HEK293 (cell line): Measurements from ENCODE around the gene LRRTM4.

ENCODE experiments used
- CTCF ChIA-PET: fragments of 350-600 bp; formaldehyde crosslinking; extraction: SDS; loops from one replicate; lab custom pipeline; 2021; ENCODE audit warnings: antibody characterized with exemption; lab: Yijun Ruan, JAX
- POLR2A ChIA-PET: fragments of 300-600 bp; formaldehyde crosslinking; extraction: SDS; loops from one replicate; lab custom pipeline; 2020; ENCODE audit warnings: antibody characterized with exemption, inconsistent platforms; lab: Yijun Ruan, JAX
- H3K27ac ChIP-seq: fragments of 200-500 bp; sonication (Bioruptor generic); 2 replicates; pipeline ENCODE4 v1.5.1; 2014; ENCODE audit warnings: low read depth, low read length, control low read depth, inconsistent platforms; ENCODE audit errors: extremely low read depth
- H3K36me3 ChIP-seq, 2 experiments: fragments of 200-500 bp in 1 of 2; sonication (Bioruptor generic) in 1 of 2; 1 replicate in 1 of 2; 2 replicates in 1 of 2; pipeline ENCODE4 v1.5.1; 2014 to 2017; ENCODE audit warnings: inconsistent platforms in 2 of 2, low read length in 2 of 2; ENCODE audit not compliant: control insufficient read depth in 2 of 2, insufficient read depth in 1 of 2
- H3K4me1 ChIP-seq: fragments of 200-500 bp; sonication (Bioruptor generic); 2 replicates; pipeline ENCODE4 v1.5.1; 2014; ENCODE audit warnings: mild to moderate bottlenecking, low read length, inconsistent platforms; ENCODE audit not compliant: control insufficient read depth, insufficient read depth
- H3K4me3 ChIP-seq: 2 replicates; pipeline ENCODE4 v1.5.1; 2011; ENCODE audit warnings: low read depth, mild to moderate bottlenecking, control low read depth, low read length, moderate library complexity
- H3K9me3 ChIP-seq: fragments of 200-500 bp; sonication (Bioruptor generic); 2 replicates; pipeline ENCODE4 v1.5.1; 2014; ENCODE audit warnings: low read depth, low read length, inconsistent platforms; ENCODE audit not compliant: control insufficient read depth, insufficient read depth
- KLF7 ChIP-seq: fragments of 450-650 bp; formaldehyde crosslinking; IDR thresholded peaks from 2 replicates; pipeline ENCODE4 v1.5.1; 2016; ENCODE audit warnings: missing biosample characterization, missing genetic modification characterization, borderline replicate concordance
- TRIM28 ChIP-seq: IDR thresholded peaks from 2 replicates; pipeline ENCODE4 v1.6.1; 2011; ENCODE audit warnings: low read length, control low read depth, borderline replicate concordance
- ZBTB17 ChIP-seq: fragments of 450-650 bp; formaldehyde crosslinking; IDR thresholded peaks from 2 replicates; pipeline ENCODE4 v1.5.1; 2016; ENCODE audit warnings: missing biosample characterization, missing genetic modification characterization
- ZFP37 ChIP-seq: fragments of 450-650 bp; formaldehyde crosslinking; IDR thresholded peaks from 2 replicates; pipeline ENCODE4 v1.5.1; 2016; ENCODE audit warnings: missing biosample characterization, missing genetic modification characterization
- ZNF10 ChIP-seq: fragments of 450-650 bp; formaldehyde crosslinking; IDR thresholded peaks from 2 replicates; pipeline ENCODE4 v1.5.1; 2017; ENCODE audit warnings: missing biosample characterization, missing genetic modification characterization
- ZNF138 ChIP-seq: fragments of 450-650 bp; formaldehyde crosslinking; IDR thresholded peaks from 2 replicates; pipeline ENCODE4 v1.5.1; 2016; ENCODE audit warnings: missing biosample characterization, missing genetic modification characterization, borderline replicate concordance
- ZNF16 ChIP-seq: fragments of 450-650 bp; formaldehyde crosslinking; IDR thresholded peaks from 2 replicates; pipeline ENCODE4 v1.5.1; 2016; ENCODE audit warnings: low read depth, missing biosample characterization, missing genetic modification characterization
- ZNF214 ChIP-seq: fragments of 450-650 bp; formaldehyde crosslinking; IDR thresholded peaks from 2 replicates; pipeline ENCODE4 v1.5.1; 2017; ENCODE audit warnings: missing biosample characterization, mild to moderate bottlenecking, missing genetic modification characterization, borderline replicate concordance
- ZNF248 ChIP-seq: fragments of 450-650 bp; formaldehyde crosslinking; IDR thresholded peaks from 2 replicates; pipeline ENCODE4 v1.5.1; 2017; ENCODE audit warnings: missing biosample characterization, missing genetic modification characterization
- ZNF354C ChIP-seq: fragments of 450-650 bp; formaldehyde crosslinking; IDR thresholded peaks from 2 replicates; pipeline ENCODE4 v1.5.1; 2016; ENCODE audit warnings: missing biosample characterization, missing genetic modification characterization, low read depth, borderline replicate concordance
- ZNF404 ChIP-seq: fragments of 450-650 bp; formaldehyde crosslinking; IDR thresholded peaks from 2 replicates; pipeline ENCODE4 v1.5.1; 2017; ENCODE audit warnings: missing biosample characterization, missing genetic modification characterization
- ZNF530 ChIP-seq: fragments of 450-650 bp; formaldehyde crosslinking; IDR thresholded peaks from 2 replicates; pipeline ENCODE4 v1.5.1; 2016; ENCODE audit warnings: low read depth, missing biosample characterization, missing genetic modification characterization
- ZNF555 ChIP-seq: fragments of 450-650 bp; formaldehyde crosslinking; conservative IDR thresholded peaks from 2 replicates; pipeline ENCODE4 v1.5.1; 2017; ENCODE audit warnings: missing biosample characterization, mild to moderate bottlenecking, missing genetic modification characterization, inconsistent platforms
- ZNF776 ChIP-seq: fragments of 450-650 bp; formaldehyde crosslinking; IDR thresholded peaks from 2 replicates; pipeline ENCODE4 v1.5.0; 2017; ENCODE audit warnings: missing biosample characterization, missing genetic modification characterization, borderline replicate concordance
- TF ChIP-seq, protein P1 (sequence below): fragments of 450-650 bp; formaldehyde crosslinking; IDR thresholded peaks from 2 replicates; pipeline ENCODE4 v1.5.1; 2016; ENCODE audit warnings: missing biosample characterization, missing genetic modification characterization
- TF ChIP-seq, protein P2 (sequence below): fragments of 450-650 bp; formaldehyde crosslinking; IDR thresholded peaks from 2 replicates; pipeline ENCODE4 v1.5.1; 2016; ENCODE audit warnings: missing biosample characterization, missing genetic modification characterization
- TF ChIP-seq, protein P3 (sequence below): fragments of 450-650 bp; formaldehyde crosslinking; IDR thresholded peaks from 2 replicates; pipeline ENCODE4 v1.5.1; 2016; ENCODE audit warnings: missing biosample characterization, missing genetic modification characterization

The LRRTM4 gene

DNA sequence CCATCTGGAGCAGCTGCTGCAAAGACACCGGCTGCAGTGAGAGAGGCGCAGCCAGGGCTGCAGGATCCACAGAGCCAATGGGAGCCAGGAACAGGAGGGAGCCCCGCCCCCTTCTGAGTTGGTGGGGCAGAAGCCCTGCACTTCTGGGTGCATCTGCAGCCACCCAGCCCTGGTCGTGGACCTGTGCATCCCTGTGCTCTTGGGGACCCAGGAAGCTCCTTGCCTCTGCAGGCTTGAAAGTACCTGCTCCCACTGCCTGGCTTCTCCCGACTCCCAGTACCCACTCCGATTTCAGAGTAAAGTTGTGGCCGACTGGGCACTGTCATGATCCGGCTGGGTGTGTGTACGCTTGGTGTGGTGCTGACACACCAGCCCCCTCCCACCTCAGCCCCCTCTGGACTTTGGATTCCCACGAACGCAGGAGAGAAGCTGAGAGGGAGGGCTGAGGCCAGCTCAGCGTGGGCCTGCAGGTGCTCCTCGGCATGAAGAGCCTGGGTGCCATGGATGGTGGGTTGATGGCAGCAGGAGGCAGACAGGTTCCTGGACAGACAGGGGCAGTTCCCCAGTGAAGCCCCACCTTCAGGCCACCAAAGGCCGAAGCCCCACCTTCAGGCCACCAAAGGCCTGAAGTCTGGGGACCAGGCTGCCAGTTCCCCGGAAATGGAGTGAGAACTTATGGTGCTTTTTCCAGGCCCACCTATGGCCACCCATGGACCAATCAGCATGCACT lies 34.9 kb downstream of the LRRTM4 start:
- H3K4me3 ChIP-seq: no peak overlapping the region
- TF ChIP-seq, protein P1, sequence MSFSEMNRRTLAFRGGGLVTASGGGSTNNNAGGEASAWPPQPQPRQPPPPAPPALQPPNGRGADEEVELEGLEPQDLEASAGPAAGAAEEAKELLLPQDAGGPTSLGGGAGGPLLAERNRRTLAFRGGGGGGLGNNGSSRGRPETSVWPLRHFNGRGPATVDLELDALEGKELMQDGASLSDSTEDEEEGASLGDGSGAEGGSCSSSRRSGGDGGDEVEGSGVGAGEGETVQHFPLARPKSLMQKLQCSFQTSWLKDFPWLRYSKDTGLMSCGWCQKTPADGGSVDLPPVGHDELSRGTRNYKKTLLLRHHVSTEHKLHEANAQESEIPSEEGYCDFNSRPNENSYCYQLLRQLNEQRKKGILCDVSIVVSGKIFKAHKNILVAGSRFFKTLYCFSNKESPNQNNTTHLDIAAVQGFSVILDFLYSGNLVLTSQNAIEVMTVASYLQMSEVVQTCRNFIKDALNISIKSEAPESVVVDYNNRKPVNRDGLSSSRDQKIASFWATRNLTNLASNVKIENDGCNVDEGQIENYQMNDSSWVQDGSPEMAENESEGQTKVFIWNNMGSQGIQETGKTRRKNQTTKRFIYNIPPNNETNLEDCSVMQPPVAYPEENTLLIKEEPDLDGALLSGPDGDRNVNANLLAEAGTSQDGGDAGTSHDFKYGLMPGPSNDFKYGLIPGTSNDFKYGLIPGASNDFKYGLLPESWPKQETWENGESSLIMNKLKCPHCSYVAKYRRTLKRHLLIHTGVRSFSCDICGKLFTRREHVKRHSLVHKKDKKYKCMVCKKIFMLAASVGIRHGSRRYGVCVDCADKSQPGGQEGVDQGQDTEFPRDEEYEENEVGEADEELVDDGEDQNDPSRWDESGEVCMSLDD (tag by site-specific recombination): no peak
- no peak for TF ChIP-seq KLF7 (tag by site-specific recombination)
- TF ChIP-seq, protein P2, sequence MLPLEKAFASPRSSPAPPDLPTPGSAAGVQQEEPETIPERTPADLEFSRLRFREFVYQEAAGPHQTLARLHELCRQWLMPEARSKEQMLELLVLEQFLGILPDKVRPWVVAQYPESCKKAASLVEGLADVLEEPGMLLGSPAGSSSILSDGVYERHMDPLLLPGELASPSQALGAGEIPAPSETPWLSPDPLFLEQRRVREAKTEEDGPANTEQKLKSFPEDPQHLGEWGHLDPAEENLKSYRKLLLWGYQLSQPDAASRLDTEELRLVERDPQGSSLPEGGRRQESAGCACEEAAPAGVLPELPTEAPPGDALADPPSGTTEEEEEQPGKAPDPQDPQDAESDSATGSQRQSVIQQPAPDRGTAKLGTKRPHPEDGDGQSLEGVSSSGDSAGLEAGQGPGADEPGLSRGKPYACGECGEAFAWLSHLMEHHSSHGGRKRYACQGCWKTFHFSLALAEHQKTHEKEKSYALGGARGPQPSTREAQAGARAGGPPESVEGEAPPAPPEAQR: no peak
- no peak for TF ChIP-seq ZNF530 (tag by site-specific recombination)
- no peak for TF ChIP-seq ZNF555 (tag by site-specific recombination)
- TF ChIP-seq ZNF16 (tag by site-specific recombination): no peak
- TF ChIP-seq ZFP37: no peak
- no peak for TF ChIP-seq ZNF10 (tag by site-specific recombination)
- no peak for TF ChIP-seq ZBTB17 (tag by site-specific recombination)
- no peak for TF ChIP-seq ZNF138 (tag by site-specific recombination)
- TF ChIP-seq, protein P3, sequence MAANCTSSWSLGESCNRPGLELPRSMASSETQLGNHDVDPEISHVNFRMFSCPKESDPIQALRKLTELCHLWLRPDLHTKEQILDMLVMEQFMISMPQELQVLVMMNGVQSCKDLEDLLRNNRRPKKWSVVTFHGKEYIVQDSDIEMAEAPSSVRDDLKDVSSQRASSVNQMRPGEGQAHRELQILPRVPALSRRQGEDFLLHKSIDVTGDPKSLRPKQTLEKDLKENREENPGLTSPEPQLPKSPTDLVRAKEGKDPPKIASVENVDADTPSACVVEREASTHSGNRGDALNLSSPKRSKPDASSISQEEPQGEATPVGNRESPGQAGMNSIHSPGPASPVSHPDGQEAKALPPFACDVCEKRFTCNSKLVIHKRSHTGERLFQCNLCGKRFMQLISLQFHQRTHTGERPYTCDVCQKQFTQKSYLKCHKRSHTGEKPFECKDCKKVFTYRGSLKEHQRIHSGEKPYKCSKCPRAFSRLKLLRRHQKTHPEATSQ (tag by site-specific recombination): no peak
- no peak for TF ChIP-seq ZNF404
- no peak for TF ChIP-seq ZNF248 (tag by site-specific recombination)
- no peak for TF ChIP-seq ZNF214 (tag by site-specific recombination)
- TF ChIP-seq, all 188 proteins: peak for 0
- ChIA-PET POLR2A (no interaction called here), CTCF (no interaction called here)
- H3K36me3 ChIP-seq: no peaks in the 10 kb centered on the region
- no peaks in the 10 kb centered on the region for H3K4me1 ChIP-seq
- H3K27ac ChIP-seq: no peak overlapping the region
- H3K9me3 ChIP-seq: no peaks in the 10 kb centered on the region

DNA sequence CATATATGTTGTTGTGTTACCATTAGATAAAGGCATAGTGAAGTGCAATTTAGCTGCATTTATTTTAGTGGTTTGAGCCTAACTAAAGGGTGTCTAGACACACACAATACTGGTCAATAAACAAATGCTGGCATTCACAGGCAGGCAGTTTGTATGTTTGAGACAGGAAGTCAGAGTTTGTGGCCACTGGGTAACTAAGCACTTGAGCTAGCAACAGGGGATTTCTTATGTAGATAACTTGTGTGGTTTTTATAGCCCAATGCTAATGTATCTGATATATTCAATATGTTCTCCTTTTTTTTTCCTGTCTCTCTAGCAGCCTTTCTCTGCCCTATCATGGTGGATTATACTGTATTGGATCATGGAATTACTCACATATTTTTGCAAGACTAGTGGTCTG lies 38.1 kb downstream of the LRRTM4 start:
- H3K4me1 ChIP-seq: no peaks in the 10 kb centered on the region
- H3K27ac ChIP-seq: no peak overlapping the region
- H3K9me3 ChIP-seq: no peaks in the 10 kb centered on the region
- POLR2A ChIA-PET: no interaction called here
- CTCF ChIA-PET: no interaction called here
- no peaks in the 10 kb centered on the region for H3K36me3 ChIP-seq
- H3K4me3 ChIP-seq: no peak overlapping the region
- TF ChIP-seq TRIM28: no peak
- TF ChIP-seq ZNF776 (tag by site-specific recombination): no peak
- no peak for TF ChIP-seq ZNF354C (tag by site-specific recombination)
- no peak for TF ChIP-seq ZNF16 (tag by site-specific recombination)
- no peak for TF ChIP-seq ZNF138 (tag by site-specific recombination)
